ENCODE measurements around the gene TPBG.
A peak's percentile ranks its signal among the peaks of the same experiment; 100 is the strongest.

TPBG gene

DNA sequence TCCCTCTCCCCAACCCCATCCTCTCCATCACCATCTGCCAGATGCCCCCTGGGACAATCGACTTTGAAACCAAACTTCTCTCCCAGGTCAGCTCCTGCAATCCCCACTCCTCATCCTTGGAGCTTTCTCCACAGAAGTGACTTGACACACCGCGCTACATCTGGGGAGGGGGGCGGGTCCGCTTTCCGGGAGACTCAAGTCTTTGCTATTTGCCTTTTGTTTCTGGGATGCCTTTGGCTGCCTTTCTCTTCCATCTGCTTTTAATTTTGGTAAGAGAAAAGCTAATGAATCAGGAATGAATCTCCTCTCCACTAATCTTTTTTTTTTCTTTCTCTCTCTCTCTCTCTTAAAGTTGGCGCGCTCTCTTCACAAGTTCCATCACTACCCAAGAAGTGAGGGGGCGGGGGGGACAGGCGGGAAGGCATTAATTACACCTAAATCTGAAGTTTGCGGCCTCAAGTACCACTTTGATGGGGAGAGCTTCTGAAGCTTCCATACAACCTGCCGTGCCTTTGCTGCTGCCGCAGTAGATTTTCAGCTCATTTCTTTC is 664 bp upstream of the TPBG start:
- in situ Hi-C loops (cut with MboI; ENCODE audit: low sequenced_read_pairs, unreplicated experiment) = no loop called here
- no peak for DNase-seq (ENCODE audit: low spot score)
- no peak for TF ChIP-seq CTCF (IDR thresholded peaks at IDR 0.05; ENCODE audit: borderline replicate concordance, control extremely low read depth, extremely low read depth, insufficient read depth, missing control alignments)

DNA sequence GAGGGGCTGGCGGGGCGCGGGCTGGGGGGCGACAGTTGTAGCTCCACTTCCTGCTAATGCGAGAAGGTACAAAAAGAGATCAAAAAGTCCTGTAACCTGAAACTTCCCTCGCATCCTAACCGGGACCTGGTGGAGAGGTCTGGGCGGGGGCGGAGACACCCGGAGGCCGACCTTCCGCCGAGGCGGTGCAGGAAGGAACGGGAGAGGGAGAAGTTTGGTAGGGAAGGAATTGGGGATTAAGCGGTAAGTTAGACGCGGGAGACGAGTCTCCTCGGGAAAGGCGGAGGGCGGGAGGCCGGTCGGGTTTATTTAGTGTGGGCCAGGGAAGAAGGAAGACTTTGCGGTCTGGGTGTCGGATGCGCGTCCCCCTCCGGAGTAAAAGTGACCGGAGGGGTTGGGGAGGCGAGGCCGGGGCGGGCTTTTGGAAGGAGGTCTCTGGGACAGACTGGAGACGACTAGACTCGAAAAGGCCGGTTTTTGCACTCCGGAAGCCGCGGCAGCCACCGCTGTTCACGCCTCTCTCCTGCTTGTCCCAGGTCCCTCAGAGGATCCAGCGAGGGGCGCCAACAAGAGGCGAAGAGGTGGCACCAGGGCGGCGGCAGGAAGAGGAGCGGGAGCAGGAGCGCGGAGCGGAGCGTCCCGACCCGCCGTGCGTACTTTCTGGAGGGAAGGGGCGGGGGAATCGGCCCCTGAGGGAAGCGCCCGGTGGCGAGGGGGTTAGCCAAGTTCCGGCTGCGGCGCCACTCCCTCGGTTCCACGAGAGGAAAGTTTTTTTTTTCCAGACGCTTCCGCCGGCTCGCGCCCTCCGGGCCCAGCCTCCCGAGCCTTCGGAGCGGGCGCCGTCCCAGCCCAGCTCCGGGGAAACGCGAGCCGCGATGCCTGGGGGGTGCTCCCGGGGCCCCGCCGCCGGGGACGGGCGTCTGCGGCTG is 734 bp downstream of the TPBG start:
- no peak for TF ChIP-seq CTCF (IDR thresholded peaks at IDR 0.05; ENCODE audit: borderline replicate concordance, control extremely low read depth, extremely low read depth, insufficient read depth, missing control alignments)
- DNase-seq (ENCODE audit: low spot score) = peak; percentile 46
- in situ Hi-C loops (cut with MboI; ENCODE audit: low sequenced_read_pairs, unreplicated experiment) = no loop called here

- in situ Hi-C loops (cut with MboI; ENCODE audit: low sequenced_read_pairs, unreplicated experiment) = no loop called here
- TF ChIP-seq CTCF (IDR thresholded peaks at IDR 0.05; ENCODE audit: borderline replicate concordance, control extremely low read depth, extremely low read depth, insufficient read depth, missing control alignments) = no peak
- peak; percentile 46 for DNase-seq (ENCODE audit: low spot score)
These were observed 1.6 kb downstream of the TPBG start for GRCh38 chr6:82365016-82365795.

DNA sequence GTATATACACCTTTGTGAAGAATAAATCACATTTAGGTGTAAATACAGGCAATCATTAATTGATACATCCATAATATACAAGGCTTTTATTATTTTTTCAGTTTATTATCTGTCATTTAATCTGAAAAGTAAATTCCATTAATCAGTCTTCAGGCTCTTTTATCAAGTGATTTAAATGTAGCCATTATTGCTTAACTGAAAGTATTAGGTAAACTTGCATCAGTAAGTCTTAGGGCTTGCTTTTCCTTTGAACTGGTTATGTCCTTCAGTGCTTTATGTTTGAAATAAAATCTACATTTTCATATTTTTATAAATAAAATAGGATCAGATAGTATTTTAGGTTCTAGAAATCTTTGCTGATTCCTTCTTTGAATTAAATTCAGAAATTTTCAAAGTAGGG is 4.1 kb downstream of the TPBG start:
- TF ChIP-seq CTCF (IDR thresholded peaks at IDR 0.05; ENCODE audit: borderline replicate concordance, control extremely low read depth, extremely low read depth, insufficient read depth, missing control alignments) = no peak
- no peak for DNase-seq (ENCODE audit: low spot score)
- in situ Hi-C loops (cut with MboI; ENCODE audit: low sequenced_read_pairs, unreplicated experiment) = no loop called here

DNA sequence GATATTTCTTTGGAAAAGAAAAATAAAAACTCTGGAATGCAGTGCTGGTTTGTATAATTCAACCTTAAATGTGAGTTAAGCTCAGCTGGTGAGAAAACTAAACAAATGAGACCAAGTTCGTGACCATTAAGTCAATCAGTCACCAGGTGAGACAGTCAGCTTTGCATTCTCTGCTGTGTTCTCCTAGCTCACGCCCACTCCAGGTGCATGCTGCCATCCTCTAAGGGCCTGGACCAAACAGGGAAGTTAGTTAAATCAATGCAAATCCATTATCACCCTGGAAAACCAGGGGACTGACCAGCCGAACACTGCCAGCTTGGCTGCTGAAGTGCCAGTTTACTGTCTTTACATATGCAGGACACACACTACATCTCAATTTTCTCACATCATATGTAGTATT is 7.2 kb downstream of the TPBG start:
- in situ Hi-C loops (cut with MboI; ENCODE audit: low sequenced_read_pairs, unreplicated experiment) = no loop called here
- DNase-seq (ENCODE audit: low spot score) = no peak
- TF ChIP-seq CTCF (IDR thresholded peaks at IDR 0.05; ENCODE audit: borderline replicate concordance, control extremely low read depth, extremely low read depth, insufficient read depth, missing control alignments) = no peak

DNA sequence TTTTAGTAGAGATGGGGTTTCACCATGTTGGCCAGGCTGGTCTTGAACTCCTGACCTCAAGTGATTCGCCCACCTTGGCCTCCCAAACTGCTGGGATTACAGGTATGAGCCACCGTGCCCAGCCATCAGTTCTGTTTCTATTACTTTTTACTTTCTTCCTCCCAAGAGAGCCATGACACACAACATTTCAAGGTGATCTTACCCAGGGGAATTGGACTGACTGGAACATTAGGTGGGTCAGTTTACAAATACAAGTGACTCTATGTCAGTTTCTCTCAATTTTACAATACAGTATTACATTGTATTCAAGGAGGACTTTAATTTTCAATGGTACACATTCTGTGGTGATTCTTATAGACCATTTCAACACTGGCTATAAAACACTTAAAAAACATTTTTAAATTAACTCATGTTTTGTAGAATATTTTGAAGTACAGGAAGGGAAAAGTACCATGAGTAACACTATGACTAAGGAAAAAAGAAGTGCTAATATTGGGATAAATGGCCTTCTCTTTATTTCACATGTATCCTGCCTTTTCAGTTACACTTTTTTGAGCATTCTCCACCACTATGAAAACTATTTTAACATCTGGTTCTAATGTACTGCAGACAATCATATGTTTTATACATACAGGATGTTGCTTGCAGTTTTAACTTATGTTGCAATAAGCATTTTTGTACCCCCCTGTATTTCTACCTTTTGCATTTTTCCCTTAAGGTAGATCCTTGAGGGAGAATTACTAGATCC is 8.4 kb downstream of the TPBG start:
- TF ChIP-seq CTCF (IDR thresholded peaks at IDR 0.05; ENCODE audit: borderline replicate concordance, control extremely low read depth, extremely low read depth, insufficient read depth, missing control alignments) = no peak
- DNase-seq (ENCODE audit: low spot score) = no peak
- in situ Hi-C loops (cut with MboI; ENCODE audit: low sequenced_read_pairs, unreplicated experiment) = no loop called here

All from GM13976 (cell line).